HepG2 (cell line): ENCODE results near the gene DERL2. TPM values are rescaled to one million over a fixed set of nuclear protein-coding genes. Genes with fewer than 3 reads are reported as not detected.

Experiments
- CSRNP1 ChIP-seq: sonication (generic); formaldehyde crosslinking; IDR thresholded peaks from 2 replicates; pipeline ENCODE4 v1.8.1; 2023; ENCODE audit warnings: mild to moderate bottlenecking, missing genetic modification reagents
- KMT2A ChIP-seq: sonication (generic); formaldehyde crosslinking; IDR thresholded peaks from 2 replicates; pipeline ENCODE4 v1.4.0; 2020; ENCODE audit warnings: missing genetic modification reagents
- REXO4 ChIP-seq: sonication (generic); formaldehyde crosslinking; IDR thresholded peaks from 2 replicates; pipeline ENCODE4 v1.8.0; 2022; ENCODE audit warnings: missing genetic modification reagents, mild to moderate bottlenecking, borderline replicate concordance
- SNAPC4 ChIP-seq: sonication (generic); formaldehyde crosslinking; IDR thresholded peaks from 2 replicates; pipeline ENCODE4 v1.4.0; 2020; ENCODE audit warnings: mild to moderate bottlenecking, missing genetic modification reagents
- SNRNP70 ChIP-seq: fragments of 200-400 bp; formaldehyde crosslinking; IDR thresholded peaks from 2 replicates; pipeline ENCODE4 v1.6.1; 2017; ENCODE audit warnings: mild to moderate bottlenecking, low read depth, low read length, moderate library complexity
- SOX6 ChIP-seq, 2 experiments: fragments of 450-650 bp in 1 of 2; sonication (generic) in 1 of 2; formaldehyde crosslinking in 1 of 2; IDR thresholded peaks; 2 replicates each; pipeline versions ENCODE4 v1.4.0 to v1.6.1; 2017 to 2020; ENCODE audit warnings: antibody characterized with exemption in 1 of 2, mild to moderate bottlenecking in 1 of 2, missing genetic modification reagents in 1 of 2
- STAT6 ChIP-seq: sonication (generic); formaldehyde crosslinking; IDR thresholded peaks from 2 replicates; pipeline ENCODE4 v1.4.0; 2020; ENCODE audit warnings: missing genetic modification reagents, mild to moderate bottlenecking, borderline replicate concordance
- XRCC5 ChIP-seq: fragments of 200-400 bp; formaldehyde crosslinking; optimal IDR thresholded peaks from 2 replicates; pipeline ENCODE3; 2017; ENCODE audit warnings: mild to moderate bottlenecking, low read length
- ZNF567 ChIP-seq: sonication (generic); formaldehyde crosslinking; IDR thresholded peaks from 2 replicates; pipeline ENCODE4 v1.8.1; 2023; ENCODE audit warnings: mild to moderate bottlenecking, missing genetic modification reagents, borderline replicate concordance
- ZNF569 ChIP-seq: sonication (generic); formaldehyde crosslinking; IDR thresholded peaks from 2 replicates; pipeline ENCODE4 v1.5.0; 2020; ENCODE audit warnings: mild to moderate bottlenecking, missing genetic modification reagents, moderate library complexity, borderline replicate concordance
- ZNF674 ChIP-seq: sonication (generic); formaldehyde crosslinking; IDR thresholded peaks from 2 replicates; pipeline ENCODE4 v1.5.0; 2020; ENCODE audit warnings: low read depth, mild to moderate bottlenecking, missing genetic modification reagents
- ZNF770 ChIP-seq: sonication (generic); formaldehyde crosslinking; IDR thresholded peaks from 2 replicates; pipeline ENCODE4 v1.5.0; 2020; ENCODE audit warnings: mild to moderate bottlenecking, missing genetic modification reagents
- ZNF773 ChIP-seq: sonication (generic); formaldehyde crosslinking; IDR thresholded peaks from 2 replicates; pipeline ENCODE4 v1.4.0; 2020; ENCODE audit warnings: missing genetic modification reagents, borderline replicate concordance
- ZNF839 ChIP-seq: sonication (generic); formaldehyde crosslinking; IDR thresholded peaks from 2 replicates; pipeline ENCODE4 v1.4.0; 2020; ENCODE audit warnings: missing genetic modification reagents, mild to moderate bottlenecking, borderline replicate concordance
- polyA plus RNA-seq, 8 experiments: library from polyadenylated mRNA; depleted of rRNA in 3 of 8; stranded (reverse) in 7 of 8; unstranded in 1 of 8; fragments of >200 nt; fragmentation: Illumina TruSeq in 4 of 8; extraction: Trizol in 4 of 8; gene quantifications; 2 replicates each; pipeline versions ENCODE4 v1.2.1 to v1.2.3, GENCODE V29; 2011 to 2016; ENCODE audit warnings: low read depth in 4 of 8, missing spikeins in 1 of 8, mixed read lengths in 1 of 8; ENCODE audit not compliant: insufficient read depth in 1 of 8
- total RNA-seq, 5 experiments: library from RNA; depleted of rRNA; stranded (reverse); fragments of >200 nt; fragmentation: Illumina TruSeq; extraction: Trizol; gene quantifications; 2 replicates each; pipeline ENCODE4 v1.2.3, GENCODE V29; 2016; ENCODE audit warnings: low read depth in 1 of 5

The DERL2 gene
- total and polyA plus RNA-seq, 2 of the 13 experiments (the other 11 are each of a cell fraction or from before 2014, with no cell fraction given), result 59.3 to 65.2 TPM

- TF ChIP-seq STAT6, result no peak
- no peak for TF ChIP-seq SOX6 (IDR thresholded peaks at IDR 0.05)
- TF ChIP-seq SOX6 (CRISPR knock-in tag; IDR thresholded peaks at IDR 0.05), result peak; percentile 42; the same call in 1 of the 2 replicates
- peak; percentile 17; the same call in 1 of the 2 replicates for TF ChIP-seq KMT2A (CRISPR knock-in tag)
- TF ChIP-seq ZNF839, result no peak
- no peak for TF ChIP-seq ZNF567 (CRISPR knock-in tag)
- no peak for TF ChIP-seq SNRNP70
- TF ChIP-seq ZNF674 (CRISPR knock-in tag), result no peak
- no peak for TF ChIP-seq ZNF773 (CRISPR knock-in tag)
- TF ChIP-seq ZNF770 (CRISPR knock-in tag), result no peak
- TF ChIP-seq REXO4, result no peak
- peak; percentile 26 for TF ChIP-seq XRCC5
- peak; percentile 56; the same call in 1 of the 2 replicates for TF ChIP-seq CSRNP1 (CRISPR knock-in tag)
- TF ChIP-seq SNAPC4, result no peak
- no peak for TF ChIP-seq ZNF569 (CRISPR knock-in tag)
Measured at GRCh38 chr17:5500589-5501391, 14.8 kb upstream of the DERL2 start (continued).
